GM04503 (cell line): ENCODE results near the gene MGLL.

Experiments
- DNase-seq: peaks from one replicate; pipeline ENCODE4 v3.0.0-alpha.2; 2012; ENCODE audit warnings: low read depth

Gene MGLL

GRCh38 chr3:127723011-127723567 is 99.2 kb downstream of the MGLL start:
- no peak for DNase-seq

GRCh38 chr3:127722091-127722784 is 100.1 kb downstream of the MGLL start:
- no peak for DNase-seq

- no peak for DNase-seq
Measured at GRCh38 chr3:127720985-127721935, 101.1 kb downstream of the MGLL start.

GRCh38 chr3:127720161-127720823 is 102.0 kb downstream of the MGLL start:
- DNase-seq: no peak

GRCh38 chr3:127719369-127719768 is 102.9 kb downstream of the MGLL start:
- DNase-seq: no peak

- no peak for DNase-seq
Measured at GRCh38 chr3:127718916-127719290, 103.4 kb downstream of the MGLL start.

- no peak for DNase-seq
Measured at GRCh38 chr3:127718245-127718915, 103.9 kb downstream of the MGLL start.

GRCh38 chr3:127717357-127718244 is 104.7 kb downstream of the MGLL start:
- no peak for DNase-seq

- DNase-seq: no peak
Measured at GRCh38 chr3:127716384-127716783, 105.9 kb downstream of the MGLL start.

GRCh38 chr3:127715532-127715931 is 106.8 kb downstream of the MGLL start:
- no peak for DNase-seq

GRCh38 chr3:127714866-127715265 is 107.4 kb downstream of the MGLL start:
- no peak for DNase-seq

- DNase-seq: no peak
Measured at GRCh38 chr3:127714125-127714571, 108.2 kb downstream of the MGLL start.

GRCh38 chr3:127712881-127713771 is 109.2 kb downstream of the MGLL start:
- DNase-seq: no peak

- no peak for DNase-seq
Measured at GRCh38 chr3:127712461-127712860, 109.9 kb downstream of the MGLL start.

- DNase-seq: no peak
Measured at GRCh38 chr3:127711896-127712295, 110.4 kb downstream of the MGLL start.

- no peak for DNase-seq
Measured at GRCh38 chr3:127711021-127711695, 111.2 kb downstream of the MGLL start.

- no peak for DNase-seq
Measured at GRCh38 chr3:127710155-127710941, 112.0 kb downstream of the MGLL start.
